Stimulated activated CD8-positive, alpha-beta memory T cell treated with anti-CD3 and anti-CD28 coated beads, Interleukin-4, amount 100 ng/mL, for 48 hours (primary cell): ENCODE data around the gene CDH12.
"Not testable (repeated sequence)": the region's sequence is repeated elsewhere in the genome, so short reads cannot be mapped to it uniquely, and the experiment has no call there.

Experiments
- DNase-seq: peaks from one replicate; pipeline ENCODE4 v3.0.0-alpha.2; 2020

The CDH12 gene

GRCh38 chr5:22250528-22250927 is 602.6 kb downstream of the CDH12 start:
- no peak for DNase-seq

DNA sequence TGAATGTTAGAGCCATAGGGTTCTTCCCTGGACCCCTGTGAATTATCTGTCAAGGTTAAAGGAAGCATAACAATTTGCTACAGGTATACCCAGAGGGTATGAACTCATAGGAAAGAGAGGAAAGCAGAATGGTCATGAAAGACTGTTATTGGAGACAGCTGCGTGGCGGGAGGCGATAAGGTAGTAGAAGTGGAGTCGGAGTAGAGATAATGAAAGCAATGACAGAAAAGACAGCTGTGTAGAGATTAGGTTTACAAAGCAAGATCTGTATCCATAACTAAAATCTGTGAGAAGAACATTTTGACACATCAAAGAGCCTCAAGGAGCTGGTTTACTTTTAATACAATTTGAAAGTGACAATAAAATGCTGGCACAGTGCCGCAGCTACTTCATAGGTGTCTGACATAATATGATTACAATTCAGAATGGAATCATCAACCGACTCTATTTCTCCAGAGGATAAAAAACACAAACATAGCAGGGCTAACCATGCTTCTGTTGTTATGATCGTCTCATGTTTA is 603.9 kb downstream of the CDH12 start:
- DNase-seq: no peak

- no peak for DNase-seq
Observed at GRCh38 chr5:22245770-22246169, 607.4 kb downstream of the CDH12 start.

- no peak for DNase-seq
Observed at GRCh38 chr5:22242532-22242931, 610.6 kb downstream of the CDH12 start.

DNA sequence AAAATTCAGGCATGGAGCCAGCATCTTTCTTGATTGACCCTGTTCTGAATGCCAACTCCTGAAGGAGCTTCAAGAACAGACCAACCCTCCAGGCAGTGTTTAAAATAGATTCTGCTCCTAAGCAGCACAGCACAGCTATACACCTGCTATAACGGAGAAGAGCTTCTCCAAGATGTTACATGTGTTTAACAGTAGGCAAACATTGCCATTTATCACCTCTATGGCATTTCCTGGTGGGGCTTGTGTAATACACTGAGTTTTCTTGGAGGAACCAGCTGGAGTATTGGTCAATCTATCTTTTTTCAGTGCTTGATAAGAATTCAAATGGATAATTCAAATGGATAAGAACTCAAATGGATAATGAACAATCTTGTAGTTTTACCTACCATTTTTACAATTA is 615.1 kb downstream of the CDH12 start:
- no peak for DNase-seq

DNA sequence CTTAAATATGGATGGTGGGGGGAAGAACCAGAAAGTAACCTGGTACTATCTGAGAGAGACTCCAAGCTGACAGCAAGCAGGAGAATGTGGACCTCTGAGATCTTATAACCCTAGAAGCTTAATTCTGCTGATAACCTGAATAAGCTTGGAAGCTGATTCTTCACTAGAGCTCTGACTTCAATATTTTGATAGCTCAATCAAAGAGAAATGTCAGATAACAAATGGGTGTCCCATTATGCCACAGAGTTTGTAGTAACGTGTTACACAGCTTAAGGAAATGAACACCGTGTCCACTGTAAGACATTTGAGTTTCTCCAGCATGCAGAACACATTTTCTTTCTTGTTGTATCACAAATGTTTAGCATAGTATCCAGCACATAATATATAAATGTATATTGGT is 626.7 kb downstream of the CDH12 start:
- DNase-seq: no peak

DNA sequence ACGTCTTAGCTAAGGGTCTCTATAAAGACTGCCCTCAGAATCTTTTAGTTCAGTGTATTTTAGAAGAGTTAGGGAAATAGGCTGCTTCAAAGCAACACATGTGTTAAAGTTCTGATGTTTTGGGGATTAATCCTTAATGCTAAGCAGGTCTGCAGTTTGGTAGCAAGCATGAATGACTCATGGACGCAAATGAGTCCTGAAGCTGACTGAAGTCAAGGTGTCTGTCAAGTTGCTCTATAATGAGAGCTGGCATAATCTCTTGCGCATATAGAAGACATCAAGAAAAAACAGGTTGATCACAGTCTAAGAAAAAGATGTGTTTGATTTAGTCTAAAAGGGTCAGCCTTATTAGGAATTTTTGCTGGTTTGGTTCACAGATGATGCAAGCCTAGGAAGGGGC is 630.1 kb downstream of the CDH12 start:
- no peak for DNase-seq

DNA sequence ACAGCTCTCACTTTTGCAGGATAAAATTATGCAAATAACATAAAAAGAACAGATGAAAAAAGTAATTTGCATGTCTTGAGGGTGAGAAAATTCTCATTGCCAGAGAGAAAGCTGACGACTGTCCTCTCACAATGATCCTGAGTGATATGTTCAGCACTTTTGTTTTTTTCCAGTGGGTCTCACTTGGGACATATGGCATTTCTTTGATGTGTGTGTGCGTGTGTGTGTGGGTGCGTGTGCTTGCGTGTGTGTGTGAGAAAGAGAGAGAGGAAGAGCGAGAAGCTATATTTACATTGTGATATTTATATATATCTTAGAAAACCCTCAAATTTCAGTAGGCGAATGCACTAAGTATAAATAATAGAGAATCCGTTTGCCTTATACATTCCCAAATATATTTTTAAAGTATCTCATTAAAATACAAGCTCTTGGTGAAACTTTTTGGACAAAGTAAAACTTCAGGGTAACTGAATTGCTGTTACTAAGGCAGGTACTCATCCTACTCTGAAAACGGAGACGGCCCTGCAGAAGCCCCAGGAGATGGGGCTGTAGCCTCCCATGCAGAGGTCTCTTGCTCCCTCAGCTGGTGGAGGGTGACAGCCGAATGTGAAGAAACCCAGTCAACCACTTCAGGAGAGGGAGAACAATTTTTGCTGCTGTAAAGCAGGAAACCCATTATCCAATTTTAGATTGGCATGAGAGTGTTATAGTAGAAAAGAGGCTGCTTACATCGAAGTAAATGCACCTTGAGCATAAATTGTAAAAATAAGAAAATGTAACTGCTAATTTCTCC is 639.2 kb downstream of the CDH12 start:
- not testable (repeated sequence) for DNase-seq

GRCh38 chr5:22212254-22212991 is 640.7 kb downstream of the CDH12 start:
- not testable (repeated sequence) for DNase-seq

DNA sequence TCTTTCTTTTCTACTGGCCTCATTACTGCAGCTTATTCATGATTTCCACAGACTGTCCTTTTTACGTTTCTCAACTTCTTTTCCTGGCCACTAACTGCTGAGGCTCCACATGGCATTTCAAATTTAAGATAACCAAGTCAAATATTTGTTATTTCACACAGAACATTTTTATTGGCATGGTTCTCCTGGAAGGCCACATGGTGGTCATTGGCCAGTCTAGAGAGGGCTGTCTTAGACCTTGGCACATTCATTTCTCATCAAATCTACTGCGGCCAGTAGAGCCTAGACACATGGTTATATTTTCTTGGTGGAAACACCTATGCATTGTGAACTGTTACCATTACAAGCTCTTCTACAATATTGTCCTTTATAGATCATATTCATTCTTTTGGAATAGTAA is 644.7 kb downstream of the CDH12 start:
- DNase-seq: not testable (repeated sequence)

DNA sequence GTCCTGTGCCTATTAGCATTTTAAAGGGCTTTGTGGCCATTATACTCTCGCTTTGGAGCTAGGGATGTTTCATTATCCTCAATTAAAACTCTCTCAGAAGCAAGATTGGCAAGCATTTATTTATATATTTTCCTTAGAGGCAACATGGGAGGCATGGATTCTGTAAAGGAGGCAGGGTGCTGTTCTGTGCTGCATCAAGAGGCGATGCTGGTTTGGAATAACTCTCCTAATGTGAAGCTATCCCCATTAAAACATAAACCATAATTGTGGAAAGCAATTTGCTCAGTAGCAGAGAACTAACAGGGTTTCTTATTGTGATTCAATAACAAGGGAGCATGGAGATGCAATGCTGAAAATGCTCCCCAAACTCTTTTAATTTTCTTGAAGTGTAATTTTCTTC is 664.5 kb downstream of the CDH12 start:
- not testable (repeated sequence) for DNase-seq

DNA sequence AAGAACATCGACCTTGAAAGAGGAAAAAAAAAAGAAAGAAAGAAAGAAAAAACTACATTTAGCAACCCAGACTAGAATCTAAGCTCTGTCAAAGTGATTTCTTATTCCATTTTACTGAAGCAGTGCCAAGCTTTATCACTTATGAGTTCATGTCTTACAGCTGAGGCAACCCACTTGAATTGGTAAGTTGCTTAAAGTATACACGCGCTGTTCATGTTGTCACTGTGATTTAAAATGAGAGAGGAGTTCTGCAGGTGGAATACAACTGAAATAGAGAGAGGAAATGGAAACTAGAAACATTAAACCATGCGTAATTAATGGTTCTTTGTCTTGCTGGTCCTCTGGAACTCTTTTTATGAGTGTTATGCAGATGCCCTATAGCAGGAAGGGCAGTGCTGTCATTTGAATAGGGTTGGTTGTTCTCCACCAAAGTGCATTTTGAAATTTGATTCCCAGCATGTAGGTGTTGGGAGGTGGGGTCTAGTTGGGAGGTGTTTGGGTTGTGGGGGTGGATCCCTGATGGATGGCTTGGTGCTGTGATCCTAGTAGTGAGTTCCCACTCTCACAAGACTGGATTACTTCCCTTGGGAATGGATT is 665.4 kb downstream of the CDH12 start:
- not testable (repeated sequence) for DNase-seq

- DNase-seq: not testable (repeated sequence)
Observed at GRCh38 chr5:22169226-22169625, 683.9 kb downstream of the CDH12 start.

DNA sequence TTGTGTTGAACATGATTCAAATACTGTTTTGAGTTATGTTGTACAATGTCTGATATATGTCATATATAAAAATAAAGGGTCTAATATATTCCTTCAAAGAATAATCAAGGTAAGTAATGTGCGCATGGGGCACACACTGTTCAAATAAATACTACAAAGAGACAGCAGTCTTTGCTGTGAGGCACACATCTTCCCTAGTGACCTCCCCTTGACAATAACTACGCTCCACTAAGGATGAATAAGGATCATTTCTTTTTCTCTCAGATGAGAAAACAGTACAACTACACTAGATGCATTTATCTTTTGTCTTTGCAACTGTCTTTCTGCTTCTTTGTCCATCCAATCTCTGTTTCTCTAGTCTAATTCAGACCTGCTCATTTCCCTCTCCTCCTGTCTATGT is 684.4 kb downstream of the CDH12 start:
- not testable (repeated sequence) for DNase-seq

- DNase-seq: not testable (repeated sequence)
Observed at GRCh38 chr5:22165931-22166330, 687.2 kb downstream of the CDH12 start.

GRCh38 chr5:22164910-22165748 is 688.0 kb downstream of the CDH12 start:
- DNase-seq: not testable (repeated sequence)

DNA sequence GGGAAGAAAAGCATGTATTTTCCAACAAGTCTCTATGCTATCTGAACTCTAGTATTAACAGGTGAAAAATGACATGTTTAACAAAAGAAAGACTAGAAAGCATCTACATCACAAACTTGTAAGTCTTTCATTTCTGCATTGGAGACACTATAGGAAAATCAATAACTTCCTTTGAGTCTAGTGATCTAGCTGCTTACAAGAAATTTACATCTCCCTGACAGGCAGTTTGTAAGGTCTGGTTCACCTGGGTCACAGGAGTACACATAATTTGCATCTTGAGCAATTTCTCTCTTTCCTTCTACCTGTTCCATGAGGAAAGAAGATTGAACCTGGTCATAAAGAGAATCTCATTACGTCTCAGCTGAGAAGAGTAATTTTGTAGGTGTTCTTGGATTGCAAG is 696.2 kb downstream of the CDH12 start:
- not testable (repeated sequence) for DNase-seq

DNA sequence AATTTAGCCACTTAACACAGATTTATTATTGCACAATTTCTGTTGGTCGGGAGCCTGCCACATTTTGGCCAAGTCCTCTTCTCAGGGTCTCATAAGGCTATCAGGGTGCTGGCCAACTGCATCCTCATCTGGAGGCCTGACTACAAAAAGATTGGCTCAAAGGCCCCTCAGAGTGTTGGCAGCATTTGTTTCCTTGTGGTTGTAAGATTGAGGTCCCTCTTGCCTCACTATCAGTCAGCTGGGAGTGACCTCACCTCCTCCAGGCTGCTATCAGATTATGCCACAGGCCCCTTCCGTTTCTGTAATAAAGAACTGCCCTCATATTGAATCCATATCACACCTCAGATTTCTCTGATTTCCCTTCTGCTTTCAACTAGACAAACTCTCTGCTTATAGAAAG is 698.4 kb downstream of the CDH12 start:
- not testable (repeated sequence) for DNase-seq

- DNase-seq: not testable (repeated sequence)
Observed at GRCh38 chr5:22151801-22152200, 701.3 kb downstream of the CDH12 start.

DNA sequence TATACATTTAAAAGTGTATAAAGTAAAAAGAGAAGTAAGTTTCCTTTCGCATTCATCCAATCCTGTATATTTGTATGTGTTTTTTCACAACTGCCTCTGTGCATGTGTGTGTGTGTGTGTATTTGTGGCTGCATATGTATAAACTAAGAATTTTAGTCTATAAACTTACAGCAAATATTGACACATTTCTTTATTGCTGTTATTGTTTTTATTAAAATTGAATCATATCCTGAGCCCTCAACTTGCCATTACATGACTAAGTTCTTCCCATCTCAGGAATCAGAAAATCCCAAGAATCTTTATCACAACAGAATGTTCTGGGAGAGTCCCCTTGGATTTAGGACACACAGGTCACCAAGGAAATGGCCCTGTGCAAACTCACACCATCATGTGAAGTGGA is 712.7 kb downstream of the CDH12 start:
- not testable (repeated sequence) for DNase-seq

- not testable (repeated sequence) for DNase-seq
Observed at GRCh38 chr5:22139662-22140300, 713.4 kb downstream of the CDH12 start.

GRCh38 chr5:22111320-22111719 is 741.8 kb downstream of the CDH12 start:
- no peak for DNase-seq
